Measurements from ENCODE around the gene HES5.

HES5 gene

DNA sequence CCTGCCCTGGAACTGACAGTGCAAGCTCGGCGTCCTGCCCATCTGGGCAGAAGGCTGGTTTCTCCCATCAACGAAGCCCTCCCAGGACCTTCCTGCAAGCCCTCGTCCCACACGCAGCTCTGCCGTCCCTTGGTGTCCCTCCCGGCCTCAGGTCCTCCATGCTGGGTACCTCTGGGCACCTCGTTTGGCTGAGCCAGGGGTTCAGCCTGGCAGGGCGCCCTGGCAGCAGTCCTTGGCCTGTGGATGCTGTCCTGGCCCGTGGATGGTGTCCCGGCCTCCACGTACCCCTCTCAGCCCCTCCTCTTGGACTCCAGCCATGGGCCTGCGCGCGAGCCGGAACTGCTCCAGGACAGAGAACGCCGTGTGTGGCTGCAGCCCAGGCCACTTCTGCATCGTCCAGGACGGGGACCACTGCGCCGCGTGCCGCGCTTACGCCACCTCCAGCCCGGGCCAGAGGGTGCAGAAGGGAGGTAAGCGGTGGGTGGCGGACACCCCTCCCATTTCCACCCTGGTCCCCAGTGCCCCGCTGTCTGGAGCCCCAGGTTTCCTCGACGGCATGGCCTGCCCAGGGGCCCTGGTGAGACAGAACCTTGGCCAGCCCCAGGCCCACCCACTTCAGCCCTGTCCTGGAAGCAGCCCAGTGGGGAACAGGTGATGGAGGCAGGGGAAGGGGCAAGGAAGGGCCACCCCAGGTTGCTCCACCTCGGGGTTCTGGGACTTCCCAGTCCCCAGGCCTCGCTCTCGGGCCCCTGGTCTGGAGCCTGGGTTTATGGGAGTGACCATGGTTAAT, 29.6 kb upstream of the HES5 start:
- TF ChIP-seq TCF12 (IDR thresholded peaks at IDR 0.05; ENCODE audit: low read depth) (no peak), NFIC (IDR thresholded peaks at IDR 0.05) (no peak), TAF1 (IDR thresholded peaks at IDR 0.05; ENCODE audit: low read depth) (no peak), CEBPB (IDR thresholded peaks at IDR 0.05) (no peak), CREB1 (IDR thresholded peaks at IDR 0.05; ENCODE audit: low read depth) (no peak), FOXM1 (IDR thresholded peaks at IDR 0.05; ENCODE audit: borderline replicate concordance, low read depth) (no peak), EGR1 (IDR thresholded peaks at IDR 0.05) (no peak), YY1 (IDR thresholded peaks at IDR 0.05; ENCODE audit: low read depth) (no peak), ZBTB7A (IDR thresholded peaks at IDR 0.05; ENCODE audit: low read depth) (no peak), TEAD4 (IDR thresholded peaks at IDR 0.05) (no peak)
- TF ChIP-seq, protein P1, sequence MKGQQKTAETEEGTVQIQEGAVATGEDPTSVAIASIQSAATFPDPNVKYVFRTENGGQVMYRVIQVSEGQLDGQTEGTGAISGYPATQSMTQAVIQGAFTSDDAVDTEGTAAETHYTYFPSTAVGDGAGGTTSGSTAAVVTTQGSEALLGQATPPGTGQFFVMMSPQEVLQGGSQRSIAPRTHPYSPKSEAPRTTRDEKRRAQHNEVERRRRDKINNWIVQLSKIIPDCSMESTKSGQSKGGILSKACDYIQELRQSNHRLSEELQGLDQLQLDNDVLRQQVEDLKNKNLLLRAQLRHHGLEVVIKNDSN (IDR thresholded peaks at IDR 0.05), result no peak
- TF ChIP-seq, protein P2, sequence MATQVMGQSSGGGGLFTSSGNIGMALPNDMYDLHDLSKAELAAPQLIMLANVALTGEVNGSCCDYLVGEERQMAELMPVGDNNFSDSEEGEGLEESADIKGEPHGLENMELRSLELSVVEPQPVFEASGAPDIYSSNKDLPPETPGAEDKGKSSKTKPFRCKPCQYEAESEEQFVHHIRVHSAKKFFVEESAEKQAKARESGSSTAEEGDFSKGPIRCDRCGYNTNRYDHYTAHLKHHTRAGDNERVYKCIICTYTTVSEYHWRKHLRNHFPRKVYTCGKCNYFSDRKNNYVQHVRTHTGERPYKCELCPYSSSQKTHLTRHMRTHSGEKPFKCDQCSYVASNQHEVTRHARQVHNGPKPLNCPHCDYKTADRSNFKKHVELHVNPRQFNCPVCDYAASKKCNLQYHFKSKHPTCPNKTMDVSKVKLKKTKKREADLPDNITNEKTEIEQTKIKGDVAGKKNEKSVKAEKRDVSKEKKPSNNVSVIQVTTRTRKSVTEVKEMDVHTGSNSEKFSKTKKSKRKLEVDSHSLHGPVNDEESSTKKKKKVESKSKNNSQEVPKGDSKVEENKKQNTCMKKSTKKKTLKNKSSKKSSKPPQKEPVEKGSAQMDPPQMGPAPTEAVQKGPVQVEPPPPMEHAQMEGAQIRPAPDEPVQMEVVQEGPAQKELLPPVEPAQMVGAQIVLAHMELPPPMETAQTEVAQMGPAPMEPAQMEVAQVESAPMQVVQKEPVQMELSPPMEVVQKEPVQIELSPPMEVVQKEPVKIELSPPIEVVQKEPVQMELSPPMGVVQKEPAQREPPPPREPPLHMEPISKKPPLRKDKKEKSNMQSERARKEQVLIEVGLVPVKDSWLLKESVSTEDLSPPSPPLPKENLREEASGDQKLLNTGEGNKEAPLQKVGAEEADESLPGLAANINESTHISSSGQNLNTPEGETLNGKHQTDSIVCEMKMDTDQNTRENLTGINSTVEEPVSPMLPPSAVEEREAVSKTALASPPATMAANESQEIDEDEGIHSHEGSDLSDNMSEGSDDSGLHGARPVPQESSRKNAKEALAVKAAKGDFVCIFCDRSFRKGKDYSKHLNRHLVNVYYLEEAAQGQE (IDR thresholded peaks at IDR 0.05; ENCODE audit: low read depth), result no peak

DNA sequence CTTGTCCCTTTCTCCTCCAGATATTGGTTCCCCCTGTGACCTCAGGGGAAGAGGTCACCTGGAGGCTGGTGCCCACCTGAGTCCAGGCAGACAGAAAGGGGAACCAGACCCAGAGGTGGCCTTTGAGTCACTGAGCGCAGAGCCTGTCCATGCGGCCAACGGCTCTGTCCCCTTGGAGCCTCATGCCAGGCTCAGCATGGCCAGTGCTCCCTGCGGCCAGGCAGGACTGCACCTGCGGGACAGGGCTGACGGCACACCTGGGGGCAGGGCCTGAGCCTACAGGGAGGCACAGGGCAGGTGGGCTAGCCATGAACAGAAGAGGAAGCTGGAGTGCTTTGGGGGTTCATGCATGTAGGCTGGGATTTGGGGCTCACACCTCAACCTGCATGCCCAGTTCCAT, 28.8 kb upstream of the HES5 start:
- TF ChIP-seq YY1 (IDR thresholded peaks at IDR 0.05; ENCODE audit: low read depth), result no peak
- TF ChIP-seq EGR1 (IDR thresholded peaks at IDR 0.05), result no peak
- no peak for TF ChIP-seq TCF12 (IDR thresholded peaks at IDR 0.05; ENCODE audit: low read depth)
- TF ChIP-seq, protein P2 (IDR thresholded peaks at IDR 0.05; ENCODE audit: low read depth), result no peak
- TF ChIP-seq CREB1 (IDR thresholded peaks at IDR 0.05; ENCODE audit: low read depth), result no peak
- no peak for TF ChIP-seq TEAD4 (IDR thresholded peaks at IDR 0.05)
- no peak for TF ChIP-seq RAD21 (IDR thresholded peaks at IDR 0.05; ENCODE audit: low read depth)
- no peak for TF ChIP-seq FOXM1 (IDR thresholded peaks at IDR 0.05; ENCODE audit: borderline replicate concordance, low read depth)
- no peak for TF ChIP-seq CEBPB (IDR thresholded peaks at IDR 0.05)
- no peak for TF ChIP-seq TAF1 (IDR thresholded peaks at IDR 0.05; ENCODE audit: low read depth)
- TF ChIP-seq, protein P3, sequence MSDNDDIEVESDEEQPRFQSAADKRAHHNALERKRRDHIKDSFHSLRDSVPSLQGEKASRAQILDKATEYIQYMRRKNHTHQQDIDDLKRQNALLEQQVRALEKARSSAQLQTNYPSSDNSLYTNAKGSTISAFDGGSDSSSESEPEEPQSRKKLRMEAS (IDR thresholded peaks at IDR 0.05), result no peak
- no peak for TF ChIP-seq ZBTB7A (IDR thresholded peaks at IDR 0.05; ENCODE audit: low read depth)
- TF ChIP-seq, protein P1 (IDR thresholded peaks at IDR 0.05), result no peak
- TF ChIP-seq EP300 (IDR thresholded peaks at IDR 0.05; ENCODE audit: borderline replicate concordance), result no peak

DNA sequence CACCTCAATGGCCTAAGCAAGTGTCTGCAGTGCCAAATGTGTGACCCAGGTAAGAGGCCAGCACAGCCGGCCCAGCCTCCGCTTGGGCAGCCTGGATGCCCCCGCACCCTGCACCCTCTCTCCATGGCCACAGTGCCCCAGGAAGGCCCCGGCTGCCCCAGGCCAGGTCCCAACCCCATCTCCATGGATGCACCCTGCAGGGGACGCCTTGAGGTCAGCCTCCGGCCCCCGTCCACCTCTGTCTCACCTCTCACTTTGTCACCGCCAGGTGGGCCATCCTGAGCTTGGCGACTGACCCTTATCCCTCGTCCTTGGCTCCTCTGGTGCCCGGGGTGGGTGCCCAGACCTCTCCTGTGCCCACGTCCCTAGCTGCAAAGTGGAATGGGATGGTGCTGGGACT, 28.4 kb upstream of the HES5 start:
- no peak for TF ChIP-seq TCF12 (IDR thresholded peaks at IDR 0.05; ENCODE audit: low read depth)
- TF ChIP-seq, protein P2 (IDR thresholded peaks at IDR 0.05; ENCODE audit: low read depth), result no peak

DNA sequence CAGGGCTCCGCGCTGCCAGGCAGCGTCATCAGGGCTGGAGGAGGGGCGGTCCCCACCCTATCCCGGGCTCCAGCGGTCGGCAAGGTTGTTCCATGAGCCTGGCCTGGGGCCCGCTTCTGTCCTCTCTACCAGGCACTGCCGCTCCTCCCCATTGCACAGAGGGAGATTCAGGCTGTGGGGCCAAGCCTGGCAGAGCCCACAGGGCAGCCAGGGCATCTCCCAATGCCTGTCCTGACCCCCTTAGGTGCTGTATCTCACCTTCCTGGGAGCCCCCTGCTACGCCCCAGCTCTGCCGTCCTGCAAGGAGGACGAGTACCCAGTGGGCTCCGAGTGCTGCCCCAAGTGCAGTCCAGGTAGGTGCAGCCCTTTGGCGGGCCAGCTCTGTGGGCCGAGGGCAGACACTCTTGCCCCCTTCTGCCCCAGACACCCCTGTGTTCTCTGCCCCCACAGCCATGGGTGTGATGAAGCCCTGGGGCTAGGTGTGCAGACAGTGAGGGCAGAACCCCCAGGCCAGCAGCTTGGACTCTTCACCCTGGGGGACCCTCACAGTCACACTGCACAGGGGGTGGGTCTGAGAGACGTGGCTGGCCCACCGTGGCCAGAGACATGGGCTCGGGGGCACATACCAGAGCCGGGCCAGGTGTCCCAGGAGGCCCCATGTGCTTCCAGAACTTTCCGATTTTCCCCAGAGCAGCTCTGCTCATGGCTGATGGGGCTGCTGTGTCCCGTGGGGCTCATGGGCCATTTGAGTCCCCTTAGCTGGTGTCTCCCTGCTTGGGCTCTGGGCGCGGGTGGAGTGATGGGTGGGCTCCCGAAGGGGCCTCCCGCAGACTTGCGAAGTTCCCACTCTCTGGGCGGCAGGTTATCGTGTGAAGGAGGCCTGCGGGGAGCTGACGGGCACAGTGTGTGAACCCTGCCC, 27.7 kb upstream of the HES5 start:
- TF ChIP-seq EGR1 (IDR thresholded peaks at IDR 0.05) (no peak), TCF12 (IDR thresholded peaks at IDR 0.05; ENCODE audit: low read depth) (no peak), CREB1 (IDR thresholded peaks at IDR 0.05; ENCODE audit: low read depth) (no peak), TAF1 (IDR thresholded peaks at IDR 0.05; ENCODE audit: low read depth) (no peak), ZBTB7A (IDR thresholded peaks at IDR 0.05; ENCODE audit: low read depth) (no peak), RAD21 (IDR thresholded peaks at IDR 0.05; ENCODE audit: low read depth) (no peak)
- TF ChIP-seq, protein P1 (IDR thresholded peaks at IDR 0.05), result no peak
- TF ChIP-seq, protein P3 (IDR thresholded peaks at IDR 0.05), result no peak
